B cell (primary cell): ENCODE measurements around the gene ONECUT3. TPM values are rescaled to one million over a fixed set of nuclear protein-coding genes. Genes with fewer than 3 reads are reported as not detected.
A peak's percentile ranks its signal among the peaks of the same experiment; 100 is the strongest.

Experiments used
- ATAC-seq: fragments of 200-7000 bp; cut with Tn5 transposase; one replicate; pipeline ENCODE4 v1.10.0; 2021; ENCODE audit warnings: low read depth, mild to moderate bottlenecking, moderate number of reproducible peaks, moderate library complexity
- CTCF ChIA-PET: fragments of 350-600 bp; sonication (Branson Sonifier 250); formaldehyde crosslinking; loops from one replicate; lab custom pipeline; 2021; ENCODE audit warnings: antibody characterized with exemption, inconsistent platforms; lab: Charles Lee
- POLR2A ChIA-PET: fragments of 350-600 bp; sonication (Branson Sonifier 250); formaldehyde crosslinking; loops from one replicate; lab custom pipeline; 2021; ENCODE audit warnings: antibody characterized with exemption; lab: Charles Lee
- DNase-seq: peaks from one replicate; pipeline ENCODE4 v3.0.0; 2013
- H2AFZ ChIP-seq: 2 replicates; pipeline ENCODE4 v1.6.1; 2012; ENCODE audit warnings: mild to moderate bottlenecking, low read depth, low read length; ENCODE audit not compliant: insufficient read depth, poor library complexity, severe bottlenecking
- H3K27ac ChIP-seq, 2 donors: 1 replicate in 1 of 2; 2 replicates in 1 of 2; pipeline ENCODE4 v1.5.1; 2012 to 2013; ENCODE audit warnings: low read length in 2 of 2, mild to moderate bottlenecking in 2 of 2, moderate library complexity in 1 of 2
- H3K27me3 ChIP-seq, 4 experiments: fragments of 200-600 bp in 1 of 4; sonication (generic) in 1 of 4; replicated peaks in 1 of 4; 1 replicate in 2 of 4; 2 replicates in 2 of 4; pipeline versions ENCODE4 v1.6.1 to v1.7.0; 2013 to 2016; ENCODE audit warnings: low read length in 3 of 4, mild to moderate bottlenecking in 2 of 4, mixed read lengths in 1 of 4, moderate library complexity in 1 of 4; ENCODE audit not compliant: insufficient read depth in 4 of 4, control insufficient read depth in 3 of 4; ENCODE audit errors: control extremely low read depth in 1 of 4
- H3K36me3 ChIP-seq, 2 experiments: replicated peaks in 1 of 2; 1 replicate in 1 of 2; 2 replicates in 1 of 2; pipeline versions ENCODE4 v1.6.1 to v1.7.1; 2013; ENCODE audit warnings: low read length in 1 of 2; ENCODE audit not compliant: insufficient read depth in 2 of 2, control insufficient read depth in 1 of 2; ENCODE audit errors: control extremely low read depth in 1 of 2, extremely low read depth in 1 of 2
- H3K4me1 ChIP-seq, 2 donors: fragments of 200-600 bp in 1 of 2; sonication (generic) in 1 of 2; 1 replicate in 1 of 2; 2 replicates in 1 of 2; pipeline versions ENCODE4 v1.5.1 to v1.6.1; 2013 to 2017; ENCODE audit warnings: low read length in 2 of 2; ENCODE audit not compliant: control insufficient read depth in 2 of 2, insufficient read depth in 2 of 2
- H3K4me2 ChIP-seq: replicated peaks from 2 replicates; pipeline ENCODE3; 2012; ENCODE audit warnings: mild to moderate bottlenecking, low read depth, low read length; ENCODE audit not compliant: poor library complexity, severe bottlenecking
- H3K4me3 ChIP-seq, 5 experiments: fragments of 200-600 bp in 1 of 5; sonication (generic) in 1 of 5; 1 replicate in 3 of 5; 2 replicates in 2 of 5; pipeline versions ENCODE4 v1.5.1 to v1.7.0; 2011 to 2016; ENCODE audit warnings: low read length in 4 of 5, mild to moderate bottlenecking in 4 of 5, low read depth in 2 of 5, control low read depth in 1 of 5, moderate library complexity in 1 of 5; ENCODE audit not compliant: insufficient read depth in 1 of 5; ENCODE audit errors: control extremely low read depth in 1 of 5, extremely low read depth in 1 of 5
- H3K79me2 ChIP-seq: fragments of 200-600 bp; sonication (generic); one replicate; pipeline ENCODE4 v1.6.0; 2016; ENCODE audit warnings: low read length; ENCODE audit not compliant: control insufficient read depth, insufficient read depth
- H3K9ac ChIP-seq: fragments of 200-600 bp; sonication (generic); 2 replicates; pipeline ENCODE4 v1.6.1; 2017; ENCODE audit warnings: mild to moderate bottlenecking, low read length, moderate library complexity
- H3K9me3 ChIP-seq, 3 donors: one replicate each; pipeline versions ENCODE4 v1.6.1 to v1.7.1; 2013; ENCODE audit warnings: low read length in 2 of 3; ENCODE audit not compliant: control insufficient read depth in 2 of 3, insufficient read depth in 1 of 3; ENCODE audit errors: control extremely low read depth in 1 of 3
- H4K20me1 ChIP-seq: 2 replicates; pipeline ENCODE4 v1.6.0; 2012; ENCODE audit warnings: mild to moderate bottlenecking, low read length; ENCODE audit not compliant: insufficient read depth, control insufficient read depth, poor library complexity, severe bottlenecking
- H3K27ac Mint-ChIP-seq: one replicate; pipeline ENCODE4 v1.8.0; 2021; ENCODE audit warnings: mixed read lengths
- H3K27me3 Mint-ChIP-seq: one replicate; pipeline ENCODE4 v1.8.0; 2021; ENCODE audit warnings: mixed read lengths
- H3K4me1 Mint-ChIP-seq: one replicate; pipeline ENCODE4 v1.8.0; 2021; ENCODE audit warnings: mixed read lengths
- H3K4me3 Mint-ChIP-seq: one replicate; pipeline ENCODE4 v1.8.0; 2021; ENCODE audit warnings: mixed read lengths
- H3K9me3 Mint-ChIP-seq: one replicate; pipeline ENCODE4 v1.8.0; 2022; ENCODE audit warnings: mixed read lengths; ENCODE audit not compliant: insufficient read depth
- EZH2 ChIP-seq: IDR thresholded peaks from 2 replicates; pipeline ENCODE4 v1.6.1; 2012; ENCODE audit warnings: borderline replicate concordance, low read depth, mild to moderate bottlenecking, moderate library complexity, low read length; ENCODE audit not compliant: insufficient read depth, poor library complexity, severe bottlenecking
- WGBS: methylation state at CpG from one replicate; pipeline ENCODE4 v1.1.5; 2013; ENCODE audit warnings: missing lambda C conversion rate; ENCODE audit not compliant: insufficient coverage; 5-methylcytosine and 5-hydroxymethylcytosine counted together
- intact Hi-C: fragments of 100-400 bp; cut with micrococcal nuclease; formaldehyde crosslinking; loops from one replicate; pipeline ENCODE4 v1.10.0; 2022
- polyA plus RNA-seq: library from polyadenylated mRNA; depleted of rRNA; stranded (reverse); fragments of >200 nt; gene quantifications from 2 replicates; pipeline ENCODE4 v1.2.3, GENCODE V29; 2012
- total RNA-seq, 2 donors: library from RNA; stranded (reverse); fragments of 120-200 nt in 1 of 2; gene quantifications; 1 replicate in 1 of 2; 2 replicates in 1 of 2; pipeline versions ENCODE4 v1.2.3 to v1.2.4, GENCODE V29; 2013 to 2022
- TF ChIP-seq, protein P1 (sequence below): fragments of 200-600 bp; IDR thresholded peaks from one replicate; pipeline ENCODE4 v1.8.0; 2022; ENCODE audit warnings: antibody characterized with exemption, mild to moderate bottlenecking

The ONECUT3 gene
- total and polyA plus RNA-seq, 2 donors (not counting 1 experiment from before 2014, with no cell fraction given), result not detected

DNA sequence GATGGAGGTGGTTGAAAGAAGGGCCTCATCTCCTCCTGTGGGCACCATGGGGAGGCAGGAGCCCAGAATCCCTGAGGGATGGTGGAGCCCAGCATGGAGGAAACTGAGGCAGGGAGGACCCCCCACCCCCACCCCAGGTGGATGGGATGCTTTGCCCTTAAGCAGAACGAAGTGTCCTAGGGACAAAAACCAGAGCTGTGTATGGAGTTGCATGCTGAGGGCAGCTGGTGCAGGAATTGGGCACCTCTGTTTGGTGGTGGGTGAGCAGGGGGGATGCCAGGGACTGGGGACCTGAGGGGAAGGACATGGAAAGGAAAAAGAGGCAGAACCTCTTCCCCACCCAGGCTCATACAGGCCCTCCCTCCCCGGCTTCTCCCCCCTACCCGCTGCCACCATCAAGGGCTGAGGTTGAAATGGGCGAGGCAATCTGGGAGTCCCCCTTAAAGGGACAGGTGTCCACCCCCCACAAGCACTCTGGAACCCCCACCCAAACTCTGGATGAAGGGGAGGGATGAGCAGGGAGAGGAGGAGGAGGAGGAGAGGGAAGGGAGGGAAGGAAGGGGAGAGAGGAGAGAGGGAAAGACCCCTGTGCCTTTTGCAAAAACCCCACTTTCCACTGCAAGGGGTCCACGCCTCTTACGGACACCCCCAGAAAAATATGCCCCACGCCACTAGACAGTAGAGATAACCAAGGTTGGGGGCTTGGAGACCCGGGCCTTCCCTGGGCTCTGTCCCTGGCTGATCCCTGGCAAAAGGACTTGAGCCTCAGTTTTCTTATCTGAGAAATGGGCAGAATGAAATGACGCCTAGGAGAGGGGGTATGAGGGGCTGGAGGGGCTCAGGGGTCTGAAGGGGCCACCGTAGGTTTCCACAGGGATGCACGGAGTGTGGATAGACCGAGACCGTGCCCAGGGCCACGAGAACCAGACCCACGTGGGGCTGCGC, 5.9 kb downstream of the ONECUT3 start:
- DNase-seq, result peak; percentile 25
- H3K4me1 Mint-ChIP-seq, result peaks cover 14% of the 10 kb centered on the region
- ChIA-PET CTCF (no interaction called here), POLR2A (no interaction called here)
- no peak for TF ChIP-seq EZH2
- TF ChIP-seq, protein P1, sequence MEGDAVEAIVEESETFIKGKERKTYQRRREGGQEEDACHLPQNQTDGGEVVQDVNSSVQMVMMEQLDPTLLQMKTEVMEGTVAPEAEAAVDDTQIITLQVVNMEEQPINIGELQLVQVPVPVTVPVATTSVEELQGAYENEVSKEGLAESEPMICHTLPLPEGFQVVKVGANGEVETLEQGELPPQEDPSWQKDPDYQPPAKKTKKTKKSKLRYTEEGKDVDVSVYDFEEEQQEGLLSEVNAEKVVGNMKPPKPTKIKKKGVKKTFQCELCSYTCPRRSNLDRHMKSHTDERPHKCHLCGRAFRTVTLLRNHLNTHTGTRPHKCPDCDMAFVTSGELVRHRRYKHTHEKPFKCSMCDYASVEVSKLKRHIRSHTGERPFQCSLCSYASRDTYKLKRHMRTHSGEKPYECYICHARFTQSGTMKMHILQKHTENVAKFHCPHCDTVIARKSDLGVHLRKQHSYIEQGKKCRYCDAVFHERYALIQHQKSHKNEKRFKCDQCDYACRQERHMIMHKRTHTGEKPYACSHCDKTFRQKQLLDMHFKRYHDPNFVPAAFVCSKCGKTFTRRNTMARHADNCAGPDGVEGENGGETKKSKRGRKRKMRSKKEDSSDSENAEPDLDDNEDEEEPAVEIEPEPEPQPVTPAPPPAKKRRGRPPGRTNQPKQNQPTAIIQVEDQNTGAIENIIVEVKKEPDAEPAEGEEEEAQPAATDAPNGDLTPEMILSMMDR, result no peak
- intact Hi-C loops, result no loop called here
- no peak overlapping the region for H3K4me3 Mint-ChIP-seq
- no peak overlapping the region for H3K27ac Mint-ChIP-seq
- H2AFZ ChIP-seq, result no peak overlapping the region
- no peak overlapping the region for H3K9ac ChIP-seq
- H3K4me3 ChIP-seq, result no peak overlapping the region
- 25% methylated on average over 8 of the region's 16 CpGs for WGBS
- H3K79me2 ChIP-seq, result no peaks in the 10 kb centered on the region
- peaks cover 0 to 92% (median 62%) of the 10 kb centered on the region in 4 experiments for H3K27me3 ChIP-seq
- H3K27ac ChIP-seq, result no peak overlapping the region
- H3K27me3 Mint-ChIP-seq, result peaks cover 37% of the 10 kb centered on the region
- H3K36me3 ChIP-seq, result no peaks in the 10 kb centered on the region
- H3K9me3 ChIP-seq, result peaks cover 0 to 72% (median 0%) of the 10 kb centered on the region in 3 donors
- H4K20me1 ChIP-seq, result peaks cover 9% of the 10 kb centered on the region
- no peaks in the 10 kb centered on the region for H3K9me3 Mint-ChIP-seq
- H3K4me2 ChIP-seq, result no peak overlapping the region
- H3K4me1 ChIP-seq, result peaks cover 35 to 41% of the 10 kb centered on the region in 2 donors
- ATAC-seq, result no peak

DNA sequence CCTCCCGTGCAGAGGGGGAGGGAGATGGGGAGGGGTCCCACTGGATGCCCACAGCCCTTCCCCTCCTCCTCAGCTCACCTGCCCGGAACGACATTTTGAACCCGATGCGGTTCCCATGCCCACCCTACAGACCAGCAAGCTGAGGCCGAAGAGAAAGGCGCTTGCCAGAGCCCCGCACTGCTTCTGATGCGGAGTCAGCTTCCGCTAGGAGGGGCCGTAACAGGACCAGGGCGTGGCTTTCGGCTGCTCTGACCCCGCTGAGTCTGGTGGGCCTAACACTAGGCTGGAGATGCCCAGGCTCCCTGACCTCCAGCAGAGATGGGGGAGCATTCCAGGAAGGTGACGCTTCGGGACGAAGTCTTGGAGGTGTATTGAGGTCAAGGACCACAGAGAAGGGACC, 6.7 kb downstream of the ONECUT3 start:
- intact Hi-C loops, result no loop called here
- POLR2A ChIA-PET, result no interaction called here
- H3K27me3 ChIP-seq, result peaks cover 0 to 95% (median 65%) of the 10 kb centered on the region in 4 experiments

More for the DNA sequence above, 6.7 kb downstream of the ONECUT3 start:
- 9% methylated on average over 16 of the region's 17 CpGs for WGBS
- H3K27me3 Mint-ChIP-seq, result peaks cover 43% of the 10 kb centered on the region
- ATAC-seq (no peak), DNase-seq (peak; percentile 24)
- Histone ChIP-seq H3K4me1 (peaks cover 30 to 35% of the 10 kb centered on the region in 2 donors), H3K4me3 (no peak overlapping the region), H2AFZ (no peak overlapping the region), H3K9me3 (peaks cover 0 to 75% (median 0%) of the 10 kb centered on the region in 3 donors), H3K27ac (no peak overlapping the region), H3K9ac (no peak overlapping the region), H4K20me1 (peaks cover 9% of the 10 kb centered on the region), H3K79me2 (no peaks in the 10 kb centered on the region), H3K4me2 (no peak overlapping the region), H3K36me3 (no peaks in the 10 kb centered on the region)
- no peak overlapping the region for H3K27ac Mint-ChIP-seq
- peaks cover 12% of the 10 kb centered on the region for H3K4me1 Mint-ChIP-seq
- H3K9me3 Mint-ChIP-seq, result no peaks in the 10 kb centered on the region
- H3K4me3 Mint-ChIP-seq, result no peak overlapping the region
- CTCF ChIA-PET, result no interaction called here
- no peak for TF ChIP-seq EZH2
- TF ChIP-seq, protein P1, result no peak
